ENCODE results near the gene KIF13A. TPM values are rescaled to one million over a fixed set of nuclear protein-coding genes. Genes with fewer than 3 reads are reported as not detected.

KIF13A gene
- total and polyA plus RNA-seq, 3 donors from 2014 or later = 20.8 to 28.7 (median 27.7) TPM

DNA sequence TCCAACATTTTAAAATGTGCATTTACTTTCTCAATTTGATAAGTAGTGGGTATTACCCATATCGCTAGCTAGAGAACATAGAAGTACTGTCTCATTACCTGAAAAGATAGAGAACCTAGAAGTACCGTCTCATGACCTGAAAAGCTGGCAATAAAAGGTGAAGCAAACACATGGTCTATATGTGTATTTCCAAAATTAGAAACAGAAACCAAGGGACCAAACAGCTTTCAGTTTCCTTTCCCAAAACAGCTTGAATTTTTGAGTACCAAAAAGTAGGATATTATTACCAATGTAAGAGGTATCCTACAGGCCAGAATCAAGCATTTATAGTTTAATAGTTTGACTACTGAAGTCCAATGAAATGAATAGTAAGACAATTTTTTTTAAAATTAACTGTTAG, 77.2 kb downstream of the KIF13A start:
- H3K27ac ChIP-seq = no peak overlapping the region

DNA sequence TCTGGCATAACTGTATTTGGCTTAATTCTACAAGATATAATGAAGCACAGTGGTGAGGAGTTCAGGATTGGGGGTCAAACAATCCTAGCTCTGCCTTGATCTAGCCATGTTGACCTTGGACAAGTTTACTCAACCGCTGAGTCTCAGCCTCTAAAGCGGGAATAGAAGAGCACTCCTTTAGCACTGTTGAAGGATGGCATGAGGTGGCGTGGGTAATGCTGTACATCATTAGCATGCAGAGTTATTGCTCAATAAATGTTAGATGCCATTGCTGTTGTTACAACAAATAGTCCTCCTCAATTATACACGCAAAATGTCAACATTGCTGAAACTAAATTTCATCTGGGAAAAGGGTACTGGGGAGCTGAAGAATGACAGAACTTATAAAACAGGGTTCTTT, 78.6 kb downstream of the KIF13A start:
- no peaks in the 10 kb centered on the region for H3K9me3 ChIP-seq
- no peak for TF ChIP-seq POLR2A (IDR thresholded peaks at IDR 0.05)
- TF ChIP-seq, protein P1, sequence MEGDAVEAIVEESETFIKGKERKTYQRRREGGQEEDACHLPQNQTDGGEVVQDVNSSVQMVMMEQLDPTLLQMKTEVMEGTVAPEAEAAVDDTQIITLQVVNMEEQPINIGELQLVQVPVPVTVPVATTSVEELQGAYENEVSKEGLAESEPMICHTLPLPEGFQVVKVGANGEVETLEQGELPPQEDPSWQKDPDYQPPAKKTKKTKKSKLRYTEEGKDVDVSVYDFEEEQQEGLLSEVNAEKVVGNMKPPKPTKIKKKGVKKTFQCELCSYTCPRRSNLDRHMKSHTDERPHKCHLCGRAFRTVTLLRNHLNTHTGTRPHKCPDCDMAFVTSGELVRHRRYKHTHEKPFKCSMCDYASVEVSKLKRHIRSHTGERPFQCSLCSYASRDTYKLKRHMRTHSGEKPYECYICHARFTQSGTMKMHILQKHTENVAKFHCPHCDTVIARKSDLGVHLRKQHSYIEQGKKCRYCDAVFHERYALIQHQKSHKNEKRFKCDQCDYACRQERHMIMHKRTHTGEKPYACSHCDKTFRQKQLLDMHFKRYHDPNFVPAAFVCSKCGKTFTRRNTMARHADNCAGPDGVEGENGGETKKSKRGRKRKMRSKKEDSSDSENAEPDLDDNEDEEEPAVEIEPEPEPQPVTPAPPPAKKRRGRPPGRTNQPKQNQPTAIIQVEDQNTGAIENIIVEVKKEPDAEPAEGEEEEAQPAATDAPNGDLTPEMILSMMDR (IDR thresholded peaks at IDR 0.05) = no peak
- H3K27me3 ChIP-seq = no peaks in the 10 kb centered on the region
- H3K4me3 ChIP-seq = no peak overlapping the region
- 88 to 98% methylated on average over 4 of the region's 4 CpGs for WGBS, 2 donors
- no peak overlapping the region for H3K27ac ChIP-seq
- no peaks in the 10 kb centered on the region for H3K36me3 ChIP-seq (ENCODE audit: low read depth, missing control alignments)
- DNase-seq = no peak
- no peaks in the 10 kb centered on the region for H3K4me1 ChIP-seq
- intact Hi-C loops (cut with DNase I; ENCODE audit: low total_unique reads) = no loop called here

More for the DNA sequence above, 77.2 kb downstream of the KIF13A start:
- intact Hi-C loops (cut with DNase I; ENCODE audit: low total_unique reads) = no loop called here
- H3K27me3 ChIP-seq = no peaks in the 10 kb centered on the region
- 57 to 69% methylated on average over 2 of the region's 2 CpGs for whole genome bisulfite sequencing, 2 donors
- no peaks in the 10 kb centered on the region for H3K9me3 ChIP-seq
- no peak overlapping the region for H3K4me3 ChIP-seq
- no peaks in the 10 kb centered on the region for H3K36me3 ChIP-seq (ENCODE audit: low read depth, missing control alignments)
- DNase-seq = no peak
- TF ChIP-seq POLR2A (IDR thresholded peaks at IDR 0.05) = no peak
- no peaks in the 10 kb centered on the region for H3K4me1 ChIP-seq

DNA sequence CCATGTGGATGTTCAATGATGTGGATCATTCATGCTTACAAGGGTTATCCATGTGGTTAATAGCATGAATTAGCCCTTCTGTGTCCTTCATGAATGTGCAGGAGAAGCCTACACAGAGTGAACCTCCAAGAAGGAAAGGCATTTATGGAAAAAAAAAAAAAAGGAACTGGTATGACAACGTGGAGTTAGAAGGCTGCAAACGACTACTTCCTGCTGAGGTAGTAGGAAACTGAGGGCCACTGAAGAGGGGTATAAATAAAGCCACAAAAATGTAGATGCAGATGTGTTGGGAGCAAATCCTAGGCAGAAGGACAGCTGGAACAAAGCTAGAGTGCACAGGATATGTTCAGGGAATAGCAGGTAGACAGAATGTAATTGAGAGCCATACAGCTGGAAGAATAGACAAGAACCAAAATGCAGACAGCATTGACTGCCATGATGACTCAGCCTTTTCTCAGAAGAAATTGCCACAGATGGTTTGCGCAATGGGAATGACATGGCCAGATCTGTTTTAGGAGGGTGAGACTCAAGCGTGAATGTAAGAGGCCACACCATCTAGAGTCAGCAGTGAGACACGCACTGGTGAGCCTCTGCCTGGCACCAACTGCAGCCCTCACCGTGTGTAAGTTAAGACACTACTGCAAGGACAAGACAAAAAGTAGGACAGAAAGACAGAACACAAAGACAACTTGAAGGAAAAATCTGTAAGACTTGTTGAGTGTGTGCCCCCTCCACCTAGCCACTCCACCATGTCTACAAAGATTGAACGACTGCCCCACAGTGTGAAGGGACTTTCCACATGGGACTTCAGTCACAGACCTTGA, 79.8 kb downstream of the KIF13A start:
- intact Hi-C loops (cut with DNase I; ENCODE audit: low total_unique reads) = no loop called here
- H3K4me3 ChIP-seq = no peak overlapping the region
- H3K27me3 ChIP-seq = no peaks in the 10 kb centered on the region
- H3K27ac ChIP-seq = no peak overlapping the region
- DNase-seq = peak; percentile 29
- H3K9me3 ChIP-seq = no peaks in the 10 kb centered on the region
- TF ChIP-seq, protein P1 (IDR thresholded peaks at IDR 0.05) = no peak
- TF ChIP-seq POLR2A (IDR thresholded peaks at IDR 0.05) = no peak
- no peaks in the 10 kb centered on the region for H3K36me3 ChIP-seq (ENCODE audit: low read depth, missing control alignments)
- 84% methylated on average over 7 of the region's 7 CpGs for WGBS, 2 donors
- no peaks in the 10 kb centered on the region for H3K4me1 ChIP-seq

- Histone ChIP-seq H3K9me3 (no peaks in the 10 kb centered on the region), H3K27ac (no peak overlapping the region), H3K36me3 (ENCODE audit: low read depth, missing control alignments) (no peaks in the 10 kb centered on the region), H3K4me3 (no peak overlapping the region), H3K27me3 (no peaks in the 10 kb centered on the region), H3K4me1 (no peaks in the 10 kb centered on the region)
- intact Hi-C loops (cut with DNase I; ENCODE audit: low total_unique reads) = no loop called here
- DNase-seq = no peak
- TF ChIP-seq, protein P1 (IDR thresholded peaks at IDR 0.05) = no peak
- no peak for TF ChIP-seq POLR2A (IDR thresholded peaks at IDR 0.05)
- 93 to 100% methylated on average over 2 of the region's 2 CpGs for WGBS, 2 donors
Measured at GRCh38 chr6:17905611-17906592, 81.5 kb downstream of the KIF13A start.

- Histone ChIP-seq H3K9me3 (no peaks in the 10 kb centered on the region), H3K4me1 (no peaks in the 10 kb centered on the region), H3K4me3 (no peak overlapping the region), H3K27me3 (no peaks in the 10 kb centered on the region), H3K27ac (no peak overlapping the region), H3K36me3 (ENCODE audit: low read depth, missing control alignments) (no peaks in the 10 kb centered on the region)
- intact Hi-C loops (cut with DNase I; ENCODE audit: low total_unique reads) = no loop called here
- no peak for DNase-seq
- TF ChIP-seq, protein P1 (IDR thresholded peaks at IDR 0.05) = no peak
- no peak for TF ChIP-seq POLR2A (IDR thresholded peaks at IDR 0.05)
- 77 to 83% methylated on average over 6 of the region's 6 CpGs for WGBS, 2 donors
Measured at GRCh38 chr6:17904491-17905120, 82.8 kb downstream of the KIF13A start.
